Kidney epithelial cell (primary cell): ENCODE results near the gene PRAC2. TPM values are rescaled to one million over a fixed set of nuclear protein-coding genes. Genes with fewer than 3 reads are reported as not detected.

ENCODE experiments used
- DNase-seq: peaks from one replicate; pipeline ENCODE4 v3.0.0-alpha.2; 2010; ENCODE audit warnings: low read depth
- H3K27me3 ChIP-seq: 2 replicates; pipeline ENCODE4 v1.6.0; 2011; ENCODE audit warnings: low read length; ENCODE audit not compliant: control insufficient read depth, insufficient read depth
- H3K36me3 ChIP-seq: 2 replicates; pipeline ENCODE4 v1.5.1; 2011; ENCODE audit warnings: low read length; ENCODE audit not compliant: control insufficient read depth, insufficient read depth
- H3K4me3 ChIP-seq: 2 replicates; pipeline ENCODE4 v1.5.1; 2011; ENCODE audit warnings: low read depth, mild to moderate bottlenecking, control low read depth, low read length
- CTCF ChIP-seq: IDR thresholded peaks from 2 replicates; pipeline ENCODE4 v1.5.1; 2011; ENCODE audit warnings: mild to moderate bottlenecking, moderate library complexity, low read length, control low read depth, inconsistent platforms; ENCODE audit not compliant: insufficient read depth, poor library complexity, severe bottlenecking
- total RNA-seq: library from RNA; depleted of rRNA; stranded (reverse); fragments of >200 nt; gene quantifications from 2 replicates; pipeline ENCODE4 v1.2.3, GENCODE V29; 2015

PRAC2 gene
- total RNA-seq, 1 donor from 2014 or later: not detected

- no peak overlapping the region for H3K4me3 ChIP-seq
- H3K36me3 ChIP-seq: no peaks in the 10 kb centered on the region
- peaks cover 93% of the 10 kb centered on the region for H3K27me3 ChIP-seq
- TF ChIP-seq CTCF: no peak
- no peak for DNase-seq
Observed at GRCh38 chr17:48726916-48727286, 3.9 kb downstream of the PRAC2 start.

GRCh38 chr17:48727415-48728175, 4.6 kb downstream of the PRAC2 start:
- no peak overlapping the region for H3K4me3 ChIP-seq
- H3K27me3 ChIP-seq: peaks cover 93% of the 10 kb centered on the region
- H3K36me3 ChIP-seq: no peaks in the 10 kb centered on the region
- no peak for TF ChIP-seq CTCF
- DNase-seq: no peak

- Histone ChIP-seq H3K27me3 (peaks cover 93% of the 10 kb centered on the region), H3K4me3 (no peak within 1 kb of the TSS), H3K36me3 (no peaks in the 10 kb centered on the region)
- no peak for DNase-seq
- no peak for TF ChIP-seq CTCF
Observed at GRCh38 chr17:48728232-48729231, 5.5 kb downstream of the PRAC2 start, which contains the start of gene HOXB13. TSS of gene HOXB13 (minus strand) at chr17:48728750. CDS start at chr17:48728593, 157 bp downstream.

GRCh38 chr17:48729335-48730239, 6.6 kb downstream of the PRAC2 start:
- Histone ChIP-seq H3K36me3 (no peaks in the 10 kb centered on the region), H3K4me3 (no peak overlapping the region), H3K27me3 (peaks cover 94% of the 10 kb centered on the region)
- no peak for TF ChIP-seq CTCF
- no peak for DNase-seq

GRCh38 chr17:48730240-48730550, 7.2 kb downstream of the PRAC2 start:
- Histone ChIP-seq H3K36me3 (no peaks in the 10 kb centered on the region), H3K4me3 (no peak overlapping the region), H3K27me3 (peaks cover 94% of the 10 kb centered on the region)
- DNase-seq: no peak
- TF ChIP-seq CTCF: no peak
